Measurements from ENCODE around the gene APBB2. TPM values are rescaled to one million over a fixed set of nuclear protein-coding genes. Genes with fewer than 3 reads are reported as not detected.
A peak's percentile ranks its signal among the peaks of the same experiment; 100 is the strongest.

The APBB2 gene
- total and polyA plus RNA-seq, 11 donors = 8.6 to 39.1 (median 26.7) TPM

DNA sequence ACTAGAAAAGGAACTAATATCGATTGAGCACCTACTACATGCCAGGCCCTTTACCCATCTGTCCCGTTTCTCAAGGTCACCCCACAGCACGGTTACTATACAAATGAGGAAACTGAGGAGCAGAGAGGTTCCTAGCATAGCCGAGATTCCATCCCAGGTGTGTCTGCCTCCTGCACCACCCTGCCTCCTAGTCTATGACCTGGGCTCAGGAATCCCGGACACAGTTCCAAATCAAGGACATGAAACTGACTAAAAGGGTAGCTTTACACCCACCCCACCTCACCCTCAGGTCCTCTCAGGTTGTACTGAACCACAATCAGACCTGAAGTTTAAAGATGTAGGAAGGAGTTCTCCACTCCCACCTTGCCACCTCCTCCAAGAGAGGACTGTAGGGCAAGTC is 55.6 kb downstream of the APBB2 start:
- WGBS, 4 donors = 96 to 99% (median 98%) methylated on average over 4 to 5 of the region's 5 CpGs
- Histone ChIP-seq H3K4me1 (peaks cover 0 to 55% (median 22%) of the 10 kb centered on the region in 12 donors), H3K4me3 (no peak overlapping the region), H3K27me3 (no peaks in the 10 kb centered on the region), H3K36me3 (no peaks in the 10 kb centered on the region), H3K9me3 (no peaks in the 10 kb centered on the region), H3K27ac (peak overlapping the region in 1 of 12 donors; percentile 13)
- TF ChIP-seq, protein P1, sequence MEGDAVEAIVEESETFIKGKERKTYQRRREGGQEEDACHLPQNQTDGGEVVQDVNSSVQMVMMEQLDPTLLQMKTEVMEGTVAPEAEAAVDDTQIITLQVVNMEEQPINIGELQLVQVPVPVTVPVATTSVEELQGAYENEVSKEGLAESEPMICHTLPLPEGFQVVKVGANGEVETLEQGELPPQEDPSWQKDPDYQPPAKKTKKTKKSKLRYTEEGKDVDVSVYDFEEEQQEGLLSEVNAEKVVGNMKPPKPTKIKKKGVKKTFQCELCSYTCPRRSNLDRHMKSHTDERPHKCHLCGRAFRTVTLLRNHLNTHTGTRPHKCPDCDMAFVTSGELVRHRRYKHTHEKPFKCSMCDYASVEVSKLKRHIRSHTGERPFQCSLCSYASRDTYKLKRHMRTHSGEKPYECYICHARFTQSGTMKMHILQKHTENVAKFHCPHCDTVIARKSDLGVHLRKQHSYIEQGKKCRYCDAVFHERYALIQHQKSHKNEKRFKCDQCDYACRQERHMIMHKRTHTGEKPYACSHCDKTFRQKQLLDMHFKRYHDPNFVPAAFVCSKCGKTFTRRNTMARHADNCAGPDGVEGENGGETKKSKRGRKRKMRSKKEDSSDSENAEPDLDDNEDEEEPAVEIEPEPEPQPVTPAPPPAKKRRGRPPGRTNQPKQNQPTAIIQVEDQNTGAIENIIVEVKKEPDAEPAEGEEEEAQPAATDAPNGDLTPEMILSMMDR (IDR thresholded peaks at IDR 0.05) = no peak
- no peak for TF ChIP-seq POLR2A (IDR thresholded peaks at IDR 0.05)
- ATAC-seq (no peak), DNase-seq (no peak)
- intact Hi-C loops (cut with DNase I) = loop anchor here in 2 of 10 donors (5.0 kb wide), 2 partner anchors 49 to 54 kb away; partner anchors contain the start of gene APBB2 (in 1 of the 2)

DNA sequence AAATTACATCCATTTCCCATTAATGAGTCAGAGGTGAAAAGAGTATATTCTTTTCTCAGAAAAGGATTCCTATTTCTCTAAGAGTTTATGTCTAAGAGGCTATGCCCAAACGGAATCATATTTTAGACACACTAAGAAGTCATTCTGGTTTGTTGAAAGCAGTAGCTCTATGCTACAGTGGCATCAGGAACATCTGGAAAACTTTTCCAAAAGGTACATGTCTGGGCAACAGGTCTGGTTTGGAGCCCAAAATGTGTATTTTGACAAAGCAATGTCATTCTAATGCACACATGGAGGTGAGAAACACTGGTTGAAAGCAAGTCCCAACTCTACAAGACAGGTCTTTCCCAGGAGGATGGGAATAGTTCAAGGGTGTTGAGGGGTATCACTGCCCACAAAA is 56.1 kb downstream of the APBB2 start:
- intact Hi-C loops (cut with DNase I) = loop anchor here in 2 of 10 donors (5.0 kb wide), 2 partner anchors 49 to 54 kb away; partner anchors contain the start of gene APBB2 (in 1 of the 2)
- DNase-seq = no peak
- TF ChIP-seq POLR2A (IDR thresholded peaks at IDR 0.05) = no peak
- TF ChIP-seq, protein P1 (IDR thresholded peaks at IDR 0.05) = no peak
- no peak for ATAC-seq
- no peaks in the 10 kb centered on the region for H3K36me3 ChIP-seq
- no peak overlapping the region for H3K27ac ChIP-seq
- H3K9me3 ChIP-seq = no peaks in the 10 kb centered on the region
- peaks cover 0 to 55% (median 22%) of the 10 kb centered on the region in 12 donors for H3K4me1 ChIP-seq
- no peak overlapping the region for H3K4me3 ChIP-seq
- no peaks in the 10 kb centered on the region for H3K27me3 ChIP-seq
- 83 to 97% (median 90%) methylated on average over 1 of the region's 1 CpG for WGBS, 4 donors

DNA sequence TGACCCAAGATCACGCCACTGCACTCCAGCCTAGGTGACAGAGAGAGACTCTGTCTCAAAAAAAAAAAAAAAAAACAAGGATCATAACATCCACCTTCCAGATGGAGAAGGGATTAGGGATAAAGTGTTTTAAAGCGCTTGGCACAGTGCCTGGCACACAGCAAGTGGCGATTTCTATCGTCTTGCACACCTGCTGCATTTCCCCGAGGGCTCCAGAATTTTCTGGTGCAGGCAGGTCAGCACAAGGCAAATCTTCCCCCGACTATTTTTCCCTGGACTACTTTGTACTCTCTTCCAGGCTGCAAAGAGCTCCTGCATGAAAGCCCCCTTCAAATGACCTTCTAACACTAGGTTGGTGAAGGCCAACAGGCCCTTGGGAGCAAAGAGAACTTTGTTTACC is 57.3 kb downstream of the APBB2 start:
- TF ChIP-seq, protein P1 (IDR thresholded peaks at IDR 0.05) = no peak
- no peak for TF ChIP-seq POLR2A (IDR thresholded peaks at IDR 0.05)
- Histone ChIP-seq H3K36me3 (no peaks in the 10 kb centered on the region), H3K4me3 (no peak overlapping the region), H3K4me1 (peaks cover 0 to 55% (median 22%) of the 10 kb centered on the region in 12 donors), H3K27ac (no peak overlapping the region), H3K9me3 (no peaks in the 10 kb centered on the region), H3K27me3 (no peaks in the 10 kb centered on the region)
- DNase-seq (no peak), ATAC-seq (no peak)
- intact Hi-C loops (cut with DNase I) = loop anchor here in 2 of 10 donors (5.0 kb wide), 2 partner anchors 50 to 55 kb away; partner anchors contain the start of gene APBB2 (in 1 of the 2)
- WGBS, 4 donors = 56 to 77% (median 64%) methylated on average over 6 of the region's 6 CpGs

DNA sequence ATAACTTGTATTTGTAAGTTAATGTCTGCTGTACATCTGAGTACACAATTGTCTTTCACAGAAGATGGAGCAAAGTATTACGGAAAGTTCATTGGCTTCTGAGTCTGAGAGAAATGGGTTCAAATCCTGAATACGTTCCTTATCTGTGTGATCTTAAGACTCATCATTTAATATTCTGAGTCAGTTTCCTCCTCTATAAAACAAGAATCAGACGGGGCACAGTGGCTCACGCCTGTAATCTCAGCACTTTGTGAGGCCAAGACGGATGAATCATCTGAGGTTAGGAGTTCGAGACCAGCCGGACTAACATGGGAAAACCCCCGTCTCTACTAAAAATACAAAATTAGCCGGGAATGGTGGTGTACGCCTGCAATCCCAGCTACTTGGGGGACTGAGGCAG is 57.8 kb downstream of the APBB2 start:
- WGBS, 4 donors = 70 to 82% (median 77%) methylated on average over 10 of the region's 10 CpGs
- intact Hi-C loops (cut with DNase I) = loop anchor here in 2 of 10 donors (5.0 kb wide), 2 partner anchors 51 to 56 kb away; partner anchors contain the start of gene APBB2 (in 1 of the 2)
- TF ChIP-seq POLR2A (IDR thresholded peaks at IDR 0.05) = no peak
- TF ChIP-seq, protein P1 (IDR thresholded peaks at IDR 0.05) = no peak
- H3K4me1 ChIP-seq = peaks cover 0 to 55% (median 22%) of the 10 kb centered on the region in 12 donors
- no peaks in the 10 kb centered on the region for H3K27me3 ChIP-seq
- ATAC-seq = no peak
- no peaks in the 10 kb centered on the region for H3K9me3 ChIP-seq
- DNase-seq = no peak
- H3K4me3 ChIP-seq = no peak overlapping the region
- H3K36me3 ChIP-seq = no peaks in the 10 kb centered on the region
- H3K27ac ChIP-seq = peak overlapping the region in 4 of 12 donors; percentile 2 to 35 (median 24)

Data from heart left ventricle (tissue), 16 donors.